Activated T-helper 9 cell treated with anti-CD3 and anti-CD28 coated beads, Interleukin-2, amount 50 U/mL, for 16 hours (primary cell): ENCODE measurements around the gene PCDHGA8.
"Not testable (repeated sequence)": the region's sequence is repeated elsewhere in the genome, so short reads cannot be mapped to it uniquely, and the experiment has no call there.

Experiments used
- DNase-seq: peaks from one replicate; pipeline ENCODE4 v3.0.0-alpha.2; 2020; ENCODE audit warnings: low read depth

PCDHGA8 gene

GRCh38 chr5:141392429-141393198, at the start of gene PCDHGA8:
PCDHGA8 (plus strand) TSS chr5:141392633; CDS start chr5:141392814, 181 bp downstream.
- no peak for DNase-seq

GRCh38 chr5:141342773-141343172, 49.7 kb upstream of the PCDHGA8 start:
- no peak for DNase-seq

- DNase-seq: no peak
Measured at GRCh38 chr5:141343242-141343952, 49.0 kb upstream of the PCDHGA8 start, which contains the start of gene PCDHGA3. PCDHGA3 (plus strand) TSS chr5:141343829; CDS start chr5:141344034, 205 bp downstream.

- DNase-seq: no peak
Measured at GRCh38 chr5:141343953-141344463, 48.4 kb upstream of the PCDHGA8 start.

- DNase-seq: no peak
Measured at GRCh38 chr5:141345327-141345726, 47.1 kb upstream of the PCDHGA8 start.

- DNase-seq: not testable (repeated sequence)
Measured at GRCh38 chr5:141346017-141346416, 46.4 kb upstream of the PCDHGA8 start.

- DNase-seq: no peak
Measured at GRCh38 chr5:141349917-141350619, 42.4 kb upstream of the PCDHGA8 start, which contains the start of gene PCDHGB1. PCDHGB1 (plus strand) TSS chr5:141350099; CDS start chr5:141350261, 162 bp downstream.

- no peak for DNase-seq
Measured at GRCh38 chr5:141351591-141351990, 40.8 kb upstream of the PCDHGA8 start.

- DNase-seq: no peak
Measured at GRCh38 chr5:141354900-141355469, 37.4 kb upstream of the PCDHGA8 start, which contains the start of gene PCDHGA4. PCDHGA4 (plus strand) TSS chr5:141355021; CDS start chr5:141355108, 87 bp downstream.

- DNase-seq: no peak
Measured at GRCh38 chr5:141355641-141356040, 36.8 kb upstream of the PCDHGA8 start.

- no peak for DNase-seq
Measured at GRCh38 chr5:141356133-141356532, 36.3 kb upstream of the PCDHGA8 start.

- no peak for DNase-seq
Measured at GRCh38 chr5:141356950-141357349, 35.5 kb upstream of the PCDHGA8 start.

- DNase-seq: no peak
Measured at GRCh38 chr5:141359790-141360426, 32.5 kb upstream of the PCDHGA8 start, which contains the start of gene PCDHGB2. PCDHGB2 (plus strand) TSS chr5:141359994; CDS start chr5:141360136, 142 bp downstream.

- DNase-seq: no peak
Measured at GRCh38 chr5:141360685-141361084, 31.7 kb upstream of the PCDHGA8 start.

GRCh38 chr5:141362719-141363118, 29.7 kb upstream of the PCDHGA8 start:
- DNase-seq: no peak

- DNase-seq: no peak
Measured at GRCh38 chr5:141363952-141364660, 28.3 kb upstream of the PCDHGA8 start, which contains the start of gene PCDHGA5. PCDHGA5 (plus strand) TSS chr5:141364162; CDS start chr5:141364331, 169 bp downstream.

- DNase-seq: no peak
Measured at GRCh38 chr5:141366016-141366896, 26.2 kb upstream of the PCDHGA8 start.

GRCh38 chr5:141369994-141370848, 22.2 kb upstream of the PCDHGA8 start, which contains the start of gene PCDHGB3:
PCDHGB3 (plus strand) TSS chr5:141370242; CDS start chr5:141370395, 153 bp downstream.
- DNase-seq: no peak
